OCI-LY1 (cell line): ENCODE data around the gene CCDC8.
"Not testable (repeated sequence)": the region's sequence is repeated elsewhere in the genome, so short reads cannot be mapped to it uniquely, and the experiment has no call there.

Source experiments
- H2AFZ ChIP-seq: fragments of 200-600 bp; sonication (generic), shearing (Covaris generic); 2 replicates; pipeline ENCODE4 v1.6.0; 2014; ENCODE audit warnings: antibody characterized with exemption, mild to moderate bottlenecking, low read length
- H3F3A ChIP-seq: fragments of 200-600 bp; sonication (generic), shearing (Covaris generic); 2 replicates; pipeline ENCODE4 v1.6.0; 2014; ENCODE audit warnings: mild to moderate bottlenecking, antibody characterized with exemption, low read length, moderate library complexity; ENCODE audit not compliant: insufficient read depth
- H3K27ac ChIP-seq: fragments of 200-600 bp; sonication (generic); 2 replicates; pipeline ENCODE4 v1.5.1; 2014; ENCODE audit warnings: low read length, mixed run types, mild to moderate bottlenecking, low read depth; ENCODE audit not compliant: poor library complexity, severe bottlenecking
- H3K27me3 ChIP-seq: fragments of 200-600 bp; sonication (generic); 2 replicates; pipeline ENCODE4 v1.6.0; 2014; ENCODE audit warnings: antibody characterized with exemption, mild to moderate bottlenecking, low read length, moderate library complexity; ENCODE audit not compliant: insufficient read depth
- H3K36me3 ChIP-seq: fragments of 200-600 bp; sonication (generic); 2 replicates; pipeline ENCODE4 v1.6.1; 2014; ENCODE audit warnings: mild to moderate bottlenecking, antibody characterized with exemption, low read length, moderate library complexity, mixed read lengths; ENCODE audit not compliant: insufficient read depth
- H3K4me1 ChIP-seq: fragments of 200-600 bp; sonication (generic); 2 replicates; pipeline ENCODE4 v1.5.1; 2014; ENCODE audit warnings: mild to moderate bottlenecking, low read length, moderate library complexity; ENCODE audit not compliant: insufficient read depth, severe bottlenecking
- H3K4me2 ChIP-seq: fragments of 200-600 bp; sonication (generic), shearing (Covaris generic); 2 replicates; pipeline ENCODE4 v1.6.1; 2014; ENCODE audit warnings: low read length
- H3K4me3 ChIP-seq: fragments of 200-600 bp; sonication (generic); 2 replicates; pipeline ENCODE4 v1.5.1; 2014; ENCODE audit warnings: low read length, low read depth, mild to moderate bottlenecking, mixed read lengths; ENCODE audit not compliant: poor library complexity, severe bottlenecking
- H3K79me2 ChIP-seq: fragments of 200-600 bp; shearing (Covaris generic); 2 replicates; pipeline ENCODE4 v1.6.1; 2016; ENCODE audit warnings: mixed run types, low read length, mixed read lengths; ENCODE audit not compliant: insufficient read depth
- H3K9ac ChIP-seq: fragments of 200-600 bp; sonication (generic), shearing (Covaris generic); 2 replicates; pipeline ENCODE4 v1.6.1; 2014; ENCODE audit warnings: mild to moderate bottlenecking, low read length, mixed read lengths
- H3K9me2 ChIP-seq: fragments of 200-600 bp; sonication (generic), shearing (Covaris generic); 2 replicates; pipeline ENCODE4 v1.6.1; 2014; ENCODE audit warnings: low read depth, mild to moderate bottlenecking, low read length, mixed read lengths
- H3K9me3 ChIP-seq: fragments of 200-600 bp; shearing (Covaris generic); 2 replicates; pipeline ENCODE4 v1.6.1; 2014; ENCODE audit warnings: low read length, mixed read lengths
- H4K20me1 ChIP-seq: fragments of 200-600 bp; sonication (generic), shearing (Covaris generic); 2 replicates; pipeline ENCODE4 v1.6.0; 2016; ENCODE audit warnings: mild to moderate bottlenecking, low read length; ENCODE audit not compliant: insufficient read depth
- CTCF ChIP-seq: fragments of 200-600 bp; sonication (generic), shearing (Covaris generic); IDR thresholded peaks from 2 replicates; pipeline ENCODE4 v1.5.1; 2017; ENCODE audit warnings: mild to moderate bottlenecking, antibody characterized with exemption, low read length, moderate library complexity, mixed read lengths
- EZH2 ChIP-seq: fragments of 200-600 bp; sonication (generic), shearing (Covaris generic); IDR thresholded peaks from 2 replicates; pipeline ENCODE4 v1.8.0; 2017; ENCODE audit warnings: borderline replicate concordance, mixed run types, mild to moderate bottlenecking, antibody characterized with exemption, low read length, moderate library complexity, mixed read lengths

CCDC8 gene

DNA sequence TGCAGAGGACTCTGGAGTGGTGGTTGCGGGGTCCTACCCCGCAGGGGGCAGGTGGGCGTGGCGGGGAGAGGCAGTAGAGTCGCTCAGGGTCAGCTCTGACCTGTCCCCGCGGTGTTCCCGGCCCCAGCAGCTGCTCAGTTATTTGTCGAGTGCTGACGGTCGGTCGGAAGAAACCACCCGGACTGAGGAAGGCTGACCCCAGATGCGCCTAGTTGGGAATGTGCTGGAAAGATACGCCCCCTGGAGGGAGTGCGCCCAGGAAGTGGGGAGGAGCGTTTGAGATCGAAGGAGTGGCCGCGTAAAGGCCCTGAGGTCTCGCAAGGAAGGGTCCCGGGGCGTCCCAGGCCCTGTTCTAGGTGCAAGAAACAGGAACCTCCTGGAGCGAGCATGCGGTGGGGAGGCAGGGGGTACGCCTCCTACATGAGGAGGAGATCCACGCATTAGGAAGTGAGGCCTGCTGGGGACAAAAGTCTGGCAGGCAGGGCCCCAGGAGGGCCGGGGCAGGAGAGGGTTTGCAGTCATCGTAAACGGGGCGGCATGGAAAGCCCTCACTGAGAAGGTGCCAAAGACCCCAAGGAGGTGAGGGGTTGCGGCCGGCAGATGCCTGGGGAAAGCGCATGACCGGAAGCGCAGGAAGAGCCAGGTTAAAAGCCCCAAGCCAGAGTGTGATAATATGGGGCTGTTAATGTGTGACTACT, 9.2 kb downstream of the CCDC8 start:
- Histone ChIP-seq H3K79me2 (no peaks in the 10 kb centered on the region), H3K9me3 (no peaks in the 10 kb centered on the region), H3K4me2 (no peak overlapping the region), H3K27ac (no peak overlapping the region), H3F3A (no peaks in the 10 kb centered on the region), H3K36me3 (no peaks in the 10 kb centered on the region), H3K9me2 (no peaks in the 10 kb centered on the region), H2AFZ (no peak overlapping the region), H3K9ac (no peak overlapping the region), H3K27me3 (no peaks in the 10 kb centered on the region), H3K4me1 (no peaks in the 10 kb centered on the region), H4K20me1 (no peaks in the 10 kb centered on the region), H3K4me3 (no peak overlapping the region)
- TF ChIP-seq CTCF = no peak
- no peak for TF ChIP-seq EZH2

DNA sequence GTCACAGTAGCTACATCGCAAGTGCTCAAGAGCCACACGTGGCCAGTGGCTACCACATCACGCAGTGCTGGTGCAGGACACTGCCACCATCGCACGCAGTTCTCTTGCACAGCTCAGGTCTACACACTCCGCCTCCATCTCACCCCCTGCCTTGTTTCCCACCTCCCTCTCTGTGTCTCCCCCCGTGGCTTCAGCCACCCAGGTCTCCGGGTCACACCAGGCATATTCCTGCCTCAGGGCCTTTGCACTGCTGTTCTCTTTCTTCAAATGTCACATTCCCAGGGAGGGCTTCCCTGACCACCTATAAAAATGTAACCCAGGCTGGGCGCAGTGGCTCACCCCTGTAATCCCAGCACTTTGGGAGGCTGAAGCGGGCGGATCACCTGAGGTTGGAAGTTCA, 10.6 kb downstream of the CCDC8 start:
- Histone ChIP-seq H3K9ac (no peak overlapping the region), H3K27ac (no peak overlapping the region), H3K4me1 (no peaks in the 10 kb centered on the region), H3K27me3 (no peaks in the 10 kb centered on the region), H3K4me2 (no peak overlapping the region), H3K79me2 (no peaks in the 10 kb centered on the region), H3K9me3 (no peaks in the 10 kb centered on the region), H3K4me3 (no peak overlapping the region), H3K9me2 (no peaks in the 10 kb centered on the region), H4K20me1 (no peaks in the 10 kb centered on the region), H3K36me3 (no peaks in the 10 kb centered on the region), H2AFZ (no peak overlapping the region), H3F3A (no peaks in the 10 kb centered on the region)
- TF ChIP-seq EZH2 = no peak
- no peak for TF ChIP-seq CTCF

DNA sequence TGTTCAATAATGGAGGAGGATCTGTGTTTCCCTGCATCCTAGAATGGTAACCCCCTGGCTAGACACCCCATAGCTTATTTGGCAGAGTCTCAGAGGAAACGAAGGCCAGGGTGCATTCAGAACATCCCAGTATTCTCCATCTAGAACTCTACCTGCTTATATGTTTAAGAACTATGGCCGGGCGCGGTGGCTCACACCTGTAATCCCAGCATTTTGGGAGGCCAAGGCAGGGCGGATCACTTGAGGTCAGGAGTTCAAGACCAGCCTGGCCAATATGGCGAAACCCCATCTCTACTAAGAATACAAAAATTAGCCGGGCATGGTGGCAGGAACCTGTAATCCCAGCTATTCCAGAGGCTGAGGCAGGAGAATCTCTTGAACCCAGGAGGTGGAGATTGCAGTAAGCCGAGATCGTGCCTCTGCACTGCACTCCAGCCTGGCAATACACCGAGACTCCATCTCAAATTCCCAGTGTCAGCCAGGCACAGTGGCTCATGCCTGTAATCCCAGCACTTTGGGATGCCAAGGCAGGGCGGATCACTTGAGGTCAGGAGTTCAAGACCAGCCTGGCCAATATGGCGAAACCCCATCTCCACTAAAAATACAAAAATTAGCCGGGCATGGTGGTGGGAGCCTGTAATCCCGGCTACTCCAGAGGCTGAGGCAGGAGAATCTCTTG, 15.4 kb downstream of the CCDC8 start:
- not testable (repeated sequence) for H3K79me2 ChIP-seq, H3K4me1 ChIP-seq, H3K4me3 ChIP-seq, H4K20me1 ChIP-seq, H3F3A ChIP-seq, H3K4me2 ChIP-seq, H3K36me3 ChIP-seq, H3K9me3 ChIP-seq, H2AFZ ChIP-seq, H3K27ac ChIP-seq, H3K9me2 ChIP-seq, H3K9ac ChIP-seq, H3K27me3 ChIP-seq

DNA sequence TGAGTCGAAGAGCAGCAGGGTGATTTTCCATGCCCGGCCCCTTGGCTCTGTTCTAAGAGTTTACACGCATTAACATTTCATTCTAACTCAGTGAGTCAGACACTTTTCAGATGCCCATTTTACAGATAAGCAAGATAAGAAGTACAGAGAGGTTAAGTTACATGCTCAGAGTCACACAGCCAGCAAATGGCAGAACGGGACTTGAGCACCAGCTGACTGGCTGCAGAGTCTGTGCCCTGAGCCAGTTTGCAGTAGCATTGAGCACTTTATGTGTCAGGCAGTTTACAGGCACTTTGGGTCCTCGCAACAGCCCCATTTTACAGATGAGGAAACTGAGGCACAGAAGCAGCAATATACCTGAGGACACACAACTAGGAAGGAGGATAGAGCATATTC, 19.0 kb downstream of the CCDC8 start:
- Histone ChIP-seq H3K4me2 (no peak overlapping the region), H3K27ac (no peak overlapping the region), H3K4me1 (no peaks in the 10 kb centered on the region), H3K9ac (no peak overlapping the region), H4K20me1 (no peaks in the 10 kb centered on the region), H3K79me2 (no peaks in the 10 kb centered on the region), H3K36me3 (peaks cover 35% of the 10 kb centered on the region), H3K27me3 (no peaks in the 10 kb centered on the region), H3K4me3 (no peak overlapping the region), H3F3A (no peaks in the 10 kb centered on the region), H3K9me3 (no peaks in the 10 kb centered on the region), H2AFZ (no peak overlapping the region), H3K9me2 (no peaks in the 10 kb centered on the region)
- TF ChIP-seq CTCF = no peak
- no peak for TF ChIP-seq EZH2
